ENCODE results near the gene KLK3. TPM values are rescaled to one million over a fixed set of nuclear protein-coding genes. Genes with fewer than 3 reads are reported as not detected.
A peak's percentile ranks its signal among the peaks of the same experiment; 100 is the strongest.

Gene KLK3
- total RNA-seq, 1 experiment from 2014 or later = not detected

DNA sequence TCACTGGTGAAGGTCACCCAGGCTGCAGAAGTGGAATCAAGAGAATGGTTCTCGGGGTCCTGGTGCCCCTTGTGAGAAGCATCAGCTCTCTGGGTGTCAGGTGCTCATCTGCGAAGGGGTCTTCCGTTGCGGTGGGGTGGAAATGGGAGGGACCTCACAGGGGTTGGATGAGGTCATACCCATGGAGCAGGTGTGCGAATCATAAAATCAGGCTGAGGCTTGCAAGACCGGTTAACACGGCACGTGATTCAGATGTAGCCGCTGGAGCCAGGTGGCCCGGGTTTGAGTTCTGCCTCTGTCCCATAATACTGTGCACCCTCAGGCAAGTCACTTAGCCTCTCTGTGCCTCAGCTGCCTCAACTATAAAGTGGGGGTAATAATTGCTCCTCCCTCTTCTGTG is 17.4 kb upstream of the KLK3 start:
- H3K4me1 ChIP-seq = no peaks in the 10 kb centered on the region
- H3K36me3 ChIP-seq = no peaks in the 10 kb centered on the region
- no peak for DNase-seq
- no peak overlapping the region for H3K27ac ChIP-seq
- H3K9me3 ChIP-seq (replicated peaks) = no peaks in the 10 kb centered on the region
- H3K27me3 ChIP-seq = no peaks in the 10 kb centered on the region
- H3K4me3 ChIP-seq = no peak overlapping the region

- no peak for DNase-seq
- Histone ChIP-seq H3K4me3 (no peak overlapping the region), H3K9me3 (replicated peaks) (no peaks in the 10 kb centered on the region), H3K27me3 (no peaks in the 10 kb centered on the region), H3K36me3 (no peaks in the 10 kb centered on the region), H3K4me1 (no peaks in the 10 kb centered on the region), H3K27ac (no peak overlapping the region)
Measured at GRCh38 chr19:50838239-50838638, 16.5 kb upstream of the KLK3 start.

DNA sequence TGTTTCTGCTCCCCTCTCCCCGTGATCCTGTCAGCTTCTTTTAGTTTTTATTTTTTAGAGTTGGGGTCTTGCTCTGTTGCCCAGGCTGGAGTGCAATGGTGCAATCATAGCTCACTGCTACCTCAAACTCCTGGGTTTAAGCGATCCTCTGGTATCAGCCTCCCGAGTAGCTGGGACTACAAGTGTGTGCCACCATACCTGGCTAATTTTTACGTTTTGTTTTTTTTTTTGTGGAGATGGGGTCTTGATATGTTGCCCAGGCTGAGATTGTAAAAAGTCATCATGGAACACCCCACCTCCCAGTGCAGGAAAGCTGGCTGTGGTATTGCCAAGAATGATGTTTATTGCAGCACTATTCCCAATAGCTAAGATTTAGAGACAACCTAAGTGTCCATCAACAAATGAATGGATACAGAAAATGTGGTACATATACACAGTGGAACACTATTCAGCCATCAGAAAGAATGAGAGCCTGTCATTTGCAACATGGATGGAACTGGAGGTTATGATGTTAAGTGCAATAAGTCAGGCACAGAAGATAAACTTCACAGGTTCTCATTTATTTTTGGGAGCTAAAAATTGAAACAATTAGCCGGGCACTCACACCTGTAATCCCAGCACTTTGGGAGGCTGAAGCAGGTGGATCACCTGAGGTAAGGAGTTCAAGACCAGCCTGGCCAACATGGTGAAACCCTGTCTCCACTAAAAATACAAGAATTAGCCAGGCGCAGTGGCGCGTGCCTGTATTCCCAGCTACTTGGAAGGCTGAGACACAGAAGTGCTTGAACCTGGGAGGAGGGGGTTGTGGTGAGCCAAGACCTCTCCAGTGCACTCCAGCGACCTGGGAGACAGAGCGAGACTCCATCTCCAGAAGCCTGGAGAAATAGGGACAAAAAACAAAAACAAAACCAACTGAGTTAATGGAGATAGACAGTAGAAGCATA is 14.7 kb upstream of the KLK3 start:
- Histone ChIP-seq H3K4me1 (0 out of 2 replicates have a peak, but pooled peaks cover 2% of the 10 kb centered on the region), H3K27me3 (no peaks in the 10 kb centered on the region), H3K4me3 (no peak overlapping the region), H3K27ac (no peak overlapping the region), H3K9me3 (replicated peaks) (no peaks in the 10 kb centered on the region), H3K36me3 (no peaks in the 10 kb centered on the region)
- DNase-seq = no peak

DNA sequence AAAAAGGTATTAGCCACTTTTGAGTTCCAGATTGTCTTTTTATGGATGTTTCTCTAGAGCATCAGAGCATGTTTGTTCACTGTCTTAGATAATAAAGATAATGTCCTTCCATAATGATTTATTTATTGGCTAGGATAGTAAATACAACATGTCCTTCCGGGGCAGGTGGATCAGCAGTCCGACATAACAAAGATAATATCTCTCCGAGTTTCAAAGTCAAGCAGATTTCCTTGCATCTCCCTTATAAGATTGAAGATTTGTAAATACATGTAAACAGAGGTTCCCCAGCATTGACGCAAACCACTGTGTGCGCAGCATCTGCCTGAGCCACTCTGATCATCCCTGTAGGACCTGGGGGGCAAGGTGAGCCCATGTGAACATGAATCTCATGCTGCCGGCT is 12.6 kb upstream of the KLK3 start:
- no peak overlapping the region for H3K4me3 ChIP-seq
- H3K9me3 ChIP-seq (replicated peaks) = no peaks in the 10 kb centered on the region
- H3K4me1 ChIP-seq = 0 out of 2 replicates have a peak, but pooled peaks cover 2% of the 10 kb centered on the region
- H3K27ac ChIP-seq = no peak overlapping the region
- no peak for DNase-seq
- H3K27me3 ChIP-seq = no peaks in the 10 kb centered on the region
- no peaks in the 10 kb centered on the region for H3K36me3 ChIP-seq

- no peaks in the 10 kb centered on the region for H3K36me3 ChIP-seq
- 0 out of 2 replicates have a peak, but pooled peaks cover 2% of the 10 kb centered on the region for H3K4me1 ChIP-seq
- H3K27me3 ChIP-seq = no peaks in the 10 kb centered on the region
- no peak overlapping the region for H3K4me3 ChIP-seq
- no peak overlapping the region for H3K27ac ChIP-seq
- H3K9me3 ChIP-seq (replicated peaks) = no peaks in the 10 kb centered on the region
- DNase-seq = no peak
Measured at GRCh38 chr19:50843205-50843604, 11.5 kb upstream of the KLK3 start.

DNA sequence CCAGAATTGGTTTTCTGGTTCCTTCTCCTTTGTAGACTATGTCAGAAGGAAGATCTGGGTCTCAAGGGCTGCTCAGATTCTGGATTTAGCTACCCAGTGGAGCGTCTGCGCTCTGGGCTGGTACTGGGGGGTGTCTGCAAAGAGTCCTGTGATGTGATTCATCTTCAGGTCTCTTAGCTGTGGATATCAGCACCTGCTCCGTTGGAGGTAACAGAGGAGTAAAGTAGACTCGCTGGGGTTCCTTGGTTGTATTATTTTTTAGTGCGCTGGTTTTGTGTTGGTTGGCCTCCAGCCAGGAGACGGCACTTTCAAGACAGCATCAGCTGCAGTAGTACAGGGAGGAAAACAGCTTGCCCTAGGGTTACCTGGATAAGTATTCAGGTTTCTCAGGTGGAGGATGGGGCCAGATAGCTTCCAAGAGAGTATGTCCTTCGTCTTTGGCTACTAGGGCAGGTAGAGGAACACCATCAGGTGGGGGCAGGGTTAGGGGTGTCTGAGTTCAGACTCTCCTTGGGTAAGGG is 11.0 kb upstream of the KLK3 start:
- H3K36me3 ChIP-seq = no peaks in the 10 kb centered on the region
- DNase-seq = peak in 1 of 2 experiments; percentile 22
- no peak overlapping the region for H3K27ac ChIP-seq
- no peaks in the 10 kb centered on the region for H3K9me3 ChIP-seq (replicated peaks)
- 0 out of 2 replicates have a peak, but pooled peaks cover 2% of the 10 kb centered on the region for H3K4me1 ChIP-seq
- H3K4me3 ChIP-seq = no peak overlapping the region
- H3K27me3 ChIP-seq = no peaks in the 10 kb centered on the region

GRCh38 chr19:50844296-50844935 is 10.3 kb upstream of the KLK3 start:
- no peaks in the 10 kb centered on the region for H3K9me3 ChIP-seq (replicated peaks)
- no peak overlapping the region for H3K4me3 ChIP-seq
- H3K27me3 ChIP-seq = no peaks in the 10 kb centered on the region
- H3K27ac ChIP-seq = no peak overlapping the region
- DNase-seq = peak; percentile 59 to 78
- H3K4me1 ChIP-seq = 0 out of 2 replicates have a peak, but pooled peaks cover 2% of the 10 kb centered on the region
- H3K36me3 ChIP-seq = no peaks in the 10 kb centered on the region

GRCh38 chr19:50850738-50851137 is 4.0 kb upstream of the KLK3 start:
- Histone ChIP-seq H3K9me3 (replicated peaks) (no peaks in the 10 kb centered on the region), H3K27me3 (no peaks in the 10 kb centered on the region; the same call in 1 of the 2 replicates), H3K27ac (no peak overlapping the region), H3K36me3 (no peaks in the 10 kb centered on the region), H3K4me1 (no peaks in the 10 kb centered on the region), H3K4me3 (no peak overlapping the region)
- DNase-seq = no peak

DNA sequence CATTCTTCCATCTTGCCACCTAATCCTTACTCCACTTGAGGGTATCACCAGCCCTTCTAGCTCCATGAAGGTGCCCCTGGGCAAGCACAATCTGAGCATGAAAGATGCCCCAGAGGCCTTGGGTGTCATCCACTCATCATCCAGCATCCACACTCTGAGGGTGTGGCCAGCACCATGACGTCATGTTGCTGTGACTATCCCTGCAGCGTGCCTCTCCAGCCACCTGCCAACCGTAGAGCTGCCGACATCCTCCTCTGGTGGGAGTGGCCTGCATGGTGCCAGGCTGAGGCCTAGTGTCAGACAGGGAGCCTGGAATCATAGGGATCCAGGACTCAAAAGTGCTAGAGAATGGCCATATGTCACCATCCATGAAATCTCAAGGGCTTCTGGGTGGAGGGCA is 3.1 kb upstream of the KLK3 start:
- H3K4me3 ChIP-seq = no peak overlapping the region
- H3K9me3 ChIP-seq (replicated peaks) = no peaks in the 10 kb centered on the region
- no peak overlapping the region for H3K27ac ChIP-seq
- H3K36me3 ChIP-seq = no peaks in the 10 kb centered on the region
- no peaks in the 10 kb centered on the region for H3K4me1 ChIP-seq
- no peak for DNase-seq
- no peaks in the 10 kb centered on the region; the same call in 1 of the 2 replicates for H3K27me3 ChIP-seq

DNA sequence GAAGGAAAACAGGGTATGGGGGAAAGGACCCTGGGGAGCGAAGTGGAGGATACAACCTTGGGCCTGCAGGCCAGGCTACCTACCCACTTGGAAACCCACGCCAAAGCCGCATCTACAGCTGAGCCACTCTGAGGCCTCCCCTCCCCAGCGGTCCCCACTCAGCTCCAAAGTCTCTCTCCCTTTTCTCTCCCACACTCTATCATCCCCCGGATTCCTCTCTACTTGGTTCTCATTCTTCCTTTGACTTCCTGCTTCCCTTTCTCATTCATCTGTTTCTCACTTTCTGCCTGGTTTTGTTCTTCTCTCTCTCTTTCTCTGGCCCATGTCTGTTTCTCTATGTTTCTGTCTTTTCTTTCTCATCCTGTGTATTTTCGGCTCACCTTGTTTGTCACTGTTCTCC is 2.7 kb downstream of the KLK3 start:
- no peak overlapping the region for H3K27ac ChIP-seq
- 0 out of 2 replicates have a peak, but pooled peaks cover 3% of the 10 kb centered on the region for H3K9me3 ChIP-seq (replicated peaks)
- H3K27me3 ChIP-seq = no peaks in the 10 kb centered on the region; the same call in 1 of the 2 replicates
- DNase-seq = no peak
- no peaks in the 10 kb centered on the region for H3K36me3 ChIP-seq
- H3K4me1 ChIP-seq = no peaks in the 10 kb centered on the region
- no peak overlapping the region for H3K4me3 ChIP-seq

GRCh38 chr19:50858886-50859285 is 4.2 kb downstream of the KLK3 start:
- 0 out of 2 replicates have a peak, but pooled peaks cover 3% of the 10 kb centered on the region for H3K9me3 ChIP-seq (replicated peaks)
- no peak overlapping the region for H3K4me3 ChIP-seq
- H3K27me3 ChIP-seq = no peaks in the 10 kb centered on the region; the same call in 1 of the 2 replicates
- no peaks in the 10 kb centered on the region for H3K4me1 ChIP-seq
- H3K27ac ChIP-seq = no peak overlapping the region
- DNase-seq = no peak
- no peaks in the 10 kb centered on the region for H3K36me3 ChIP-seq

DNA sequence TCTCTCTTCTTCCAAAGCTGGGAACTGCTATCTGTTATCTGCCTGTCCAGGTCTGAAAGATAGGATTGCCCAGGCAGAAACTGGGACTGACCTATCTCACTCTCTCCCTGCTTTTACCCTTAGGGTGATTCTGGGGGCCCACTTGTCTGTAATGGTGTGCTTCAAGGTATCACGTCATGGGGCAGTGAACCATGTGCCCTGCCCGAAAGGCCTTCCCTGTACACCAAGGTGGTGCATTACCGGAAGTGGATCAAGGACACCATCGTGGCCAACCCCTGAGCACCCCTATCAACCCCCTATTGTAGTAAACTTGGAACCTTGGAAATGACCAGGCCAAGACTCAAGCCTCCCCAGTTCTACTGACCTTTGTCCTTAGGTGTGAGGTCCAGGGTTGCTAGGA is 5.1 kb downstream of the KLK3 start:
- H3K36me3 ChIP-seq = no peaks in the 10 kb centered on the region
- no peaks in the 10 kb centered on the region for H3K27me3 ChIP-seq
- no peak overlapping the region for H3K27ac ChIP-seq
- no peak for DNase-seq
- 0 out of 2 replicates have a peak, but pooled peaks cover 3% of the 10 kb centered on the region for H3K9me3 ChIP-seq (replicated peaks)
- no peaks in the 10 kb centered on the region for H3K4me1 ChIP-seq
- no peak overlapping the region for H3K4me3 ChIP-seq

- Histone ChIP-seq H3K9me3 (replicated peaks) (0 out of 2 replicates have a peak, but pooled peaks cover 3% of the 10 kb centered on the region), H3K4me1 (no peaks in the 10 kb centered on the region), H3K27me3 (no peaks in the 10 kb centered on the region), H3K4me3 (no peak overlapping the region), H3K27ac (no peak overlapping the region), H3K36me3 (no peaks in the 10 kb centered on the region)
- no peak for DNase-seq
Measured at GRCh38 chr19:50861010-50861409, 6.3 kb downstream of the KLK3 start.

DNA sequence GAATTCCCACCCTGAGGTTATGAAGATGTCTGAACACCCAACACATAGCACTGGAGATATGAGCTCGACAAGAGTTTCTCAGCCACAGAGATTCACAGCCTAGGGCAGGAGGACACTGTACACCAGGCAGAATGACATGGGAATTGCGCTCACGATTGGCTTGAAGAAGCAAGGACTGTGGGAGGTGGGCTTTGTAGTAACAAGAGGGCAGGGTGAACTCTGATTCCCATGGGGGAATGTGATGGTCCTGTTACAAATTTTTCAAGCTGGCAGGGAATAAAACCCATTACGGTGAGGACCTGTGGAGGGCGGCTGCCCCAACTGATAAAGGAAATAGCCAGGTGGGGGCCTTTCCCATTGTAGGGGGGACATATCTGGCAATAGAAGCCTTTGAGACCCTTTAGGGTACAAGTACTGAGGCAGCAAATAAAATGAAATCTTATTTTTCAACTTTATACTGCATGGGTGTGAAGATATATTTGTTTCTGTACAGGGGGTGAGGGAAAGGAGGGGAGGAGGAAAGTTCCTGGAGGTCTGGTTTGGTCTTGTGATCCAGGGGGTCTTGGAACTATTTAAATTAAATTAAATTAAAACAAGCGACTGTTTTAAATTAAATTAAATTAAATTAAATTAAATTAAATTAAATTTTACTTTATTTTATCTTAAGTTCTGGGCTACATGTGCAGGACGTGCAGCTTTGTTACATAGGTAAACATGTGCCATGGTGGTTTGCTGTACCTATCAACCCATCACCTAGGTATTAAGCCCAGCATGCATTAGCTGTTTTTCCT is 7.0 kb downstream of the KLK3 start:
- Histone ChIP-seq H3K4me3 (no peak overlapping the region), H3K9me3 (replicated peaks) (0 out of 2 replicates have a peak, but pooled peaks cover 3% of the 10 kb centered on the region), H3K27ac (no peak overlapping the region), H3K4me1 (no peaks in the 10 kb centered on the region), H3K36me3 (no peaks in the 10 kb centered on the region), H3K27me3 (no peaks in the 10 kb centered on the region)
- DNase-seq = no peak
